WTC11 (cell line): Measurements from ENCODE around the gene LAMC1. TPM values are rescaled to one million over a fixed set of nuclear protein-coding genes. Genes with fewer than 3 reads are reported as not detected.

Experiments used
- ATAC-seq: fragments of 200-7000 bp; cut with Tn5 transposase; 2 replicates; pipeline ENCODE4 v1.10.0; 2021; ENCODE audit warnings: mild to moderate bottlenecking, moderate library complexity
- CTCF ChIA-PET: fragments of 300-600 bp; sonication (Branson Sonifier 250); formaldehyde crosslinking; loops from one replicate; lab custom pipeline; 2021; ENCODE audit warnings: antibody characterized with exemption; lab: Charles Lee
- POLR2A ChIA-PET: fragments of 350-600 bp; sonication (Branson Sonifier 250); formaldehyde crosslinking; loops from one replicate; lab custom pipeline; 2021; ENCODE audit warnings: antibody characterized with exemption; lab: Charles Lee
- DNase-seq: peaks from one replicate; pipeline ENCODE4 v3.0.0; 2021; ENCODE audit warnings: low spot score
- H3K27ac Mint-ChIP-seq: 2 replicates; pipeline ENCODE4 v1.8.0; 2021; ENCODE audit warnings: mixed read lengths
- H3K27me3 Mint-ChIP-seq: 2 replicates; pipeline ENCODE4 v1.8.0; 2021; ENCODE audit warnings: low read depth, mild to moderate bottlenecking, moderate library complexity, mixed read lengths
- H3K36me3 Mint-ChIP-seq: 2 replicates; pipeline ENCODE4 v1.8.0; 2021; ENCODE audit warnings: mixed read lengths
- H3K4me1 Mint-ChIP-seq: 2 replicates; pipeline ENCODE4 v1.8.0; 2022; ENCODE audit warnings: mixed read lengths
- H3K4me3 Mint-ChIP-seq: 2 replicates; pipeline ENCODE4 v1.8.0; 2021; ENCODE audit warnings: mild to moderate bottlenecking, moderate library complexity, mixed read lengths
- H3K9me3 Mint-ChIP-seq: 2 replicates; pipeline ENCODE4 v1.8.0; 2021; ENCODE audit warnings: mixed read lengths
- CREB1 ChIP-seq: sonication (generic); formaldehyde crosslinking; IDR thresholded peaks from 2 replicates; pipeline ENCODE4 v1.8.0; 2023; ENCODE audit warnings: mild to moderate bottlenecking, missing genetic modification reagents
- MYBL2 ChIP-seq: sonication (generic); formaldehyde crosslinking; IDR thresholded peaks from 2 replicates; pipeline ENCODE4 v1.8.1; 2023; ENCODE audit warnings: mild to moderate bottlenecking, moderate library complexity, missing genetic modification reagents
- NFYB ChIP-seq: sonication (generic); formaldehyde crosslinking; conservative IDR thresholded peaks from 2 replicates; pipeline ENCODE4 v1.8.0; 2022; ENCODE audit warnings: low read depth, missing genetic modification reagents
- PRRX2 ChIP-seq: fragments of 250-450 bp; sonication (Bioruptor Pico); IDR thresholded peaks from 2 replicates; pipeline ENCODE4 v1.8.0; 2021; ENCODE audit warnings: mild to moderate bottlenecking
- ZNF423 ChIP-seq: fragments of 250-450 bp; sonication (Bioruptor Pico); IDR thresholded peaks from 2 replicates; pipeline ENCODE4 v2.1.2; 2022; ENCODE audit warnings: mild to moderate bottlenecking, moderate library complexity
- total RNA-seq: library from RNA; stranded (reverse); gene quantifications from 3 replicates; pipeline ENCODE4 v1.2.3, GENCODE V29; 2021
- TF ChIP-seq, protein P1 (sequence below): fragments of 250-450 bp; sonication (Bioruptor Pico); IDR thresholded peaks from 2 replicates; pipeline ENCODE4 v2.1.2; 2022; ENCODE audit warnings: mild to moderate bottlenecking, moderate library complexity
- TF ChIP-seq, protein P2 (sequence below): sonication (generic); formaldehyde crosslinking; IDR thresholded peaks from 2 replicates; pipeline ENCODE4 v1.8.0; 2022; ENCODE audit warnings: mild to moderate bottlenecking, missing genetic modification reagents
- TF ChIP-seq, protein P3 (sequence below): sonication (generic); formaldehyde crosslinking; IDR thresholded peaks from 2 replicates; pipeline ENCODE4 v1.8.1; 2022; ENCODE audit warnings: missing genetic modification reagents, borderline replicate concordance
- TF ChIP-seq, protein P4 (sequence below): fragments of 250-450 bp; sonication (Bioruptor Pico); IDR thresholded peaks from 2 replicates; pipeline ENCODE4 v1.9.0; 2021; ENCODE audit warnings: mild to moderate bottlenecking
- TF ChIP-seq, protein P5 (sequence below): sonication (generic); formaldehyde crosslinking; IDR thresholded peaks from 2 replicates; pipeline ENCODE4 v1.8.1; 2022; ENCODE audit warnings: mild to moderate bottlenecking, missing genetic modification reagents, moderate library complexity, borderline replicate concordance
- TF ChIP-seq, protein P6 (sequence below): sonication (generic); formaldehyde crosslinking; conservative IDR thresholded peaks from 2 replicates; pipeline ENCODE4 v1.8.1; 2023; ENCODE audit warnings: mild to moderate bottlenecking, low read depth, missing genetic modification reagents, moderate library complexity
- TF ChIP-seq, protein P7 (sequence below): sonication (generic); formaldehyde crosslinking; IDR thresholded peaks from 2 replicates; pipeline ENCODE4 v1.8.1; 2022; ENCODE audit warnings: low read depth, missing genetic modification reagents, borderline replicate concordance

Gene LAMC1
- total RNA-seq, 1 experiment from 2014 or later, result 162 TPM

DNA sequence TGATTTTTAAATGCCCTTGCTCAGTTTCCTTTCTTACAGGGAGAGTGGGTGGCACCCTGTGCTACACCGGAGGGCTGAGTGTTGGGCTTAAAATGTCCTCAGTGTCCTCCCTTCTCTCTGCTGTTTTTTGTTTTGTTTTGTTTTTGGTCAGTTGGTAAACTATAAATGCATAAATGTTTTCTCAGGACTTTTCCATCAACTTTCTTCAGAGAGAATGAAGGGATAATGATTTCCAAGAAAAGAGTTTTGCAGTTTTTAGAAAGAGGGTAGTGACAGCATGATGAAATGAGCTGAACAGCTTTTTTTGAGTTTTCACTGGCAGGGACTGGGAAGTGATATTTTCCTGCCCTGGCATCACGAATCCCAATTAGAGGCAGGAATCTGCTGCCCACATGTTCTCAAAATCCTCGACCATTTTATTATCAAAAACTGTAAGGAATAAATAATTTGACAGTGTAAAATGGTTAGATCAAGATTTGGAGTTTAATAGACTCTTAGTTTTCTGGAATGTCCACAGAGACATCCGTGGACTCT is 15.2 kb downstream of the LAMC1 start (continued):
- TF ChIP-seq, protein P1, sequence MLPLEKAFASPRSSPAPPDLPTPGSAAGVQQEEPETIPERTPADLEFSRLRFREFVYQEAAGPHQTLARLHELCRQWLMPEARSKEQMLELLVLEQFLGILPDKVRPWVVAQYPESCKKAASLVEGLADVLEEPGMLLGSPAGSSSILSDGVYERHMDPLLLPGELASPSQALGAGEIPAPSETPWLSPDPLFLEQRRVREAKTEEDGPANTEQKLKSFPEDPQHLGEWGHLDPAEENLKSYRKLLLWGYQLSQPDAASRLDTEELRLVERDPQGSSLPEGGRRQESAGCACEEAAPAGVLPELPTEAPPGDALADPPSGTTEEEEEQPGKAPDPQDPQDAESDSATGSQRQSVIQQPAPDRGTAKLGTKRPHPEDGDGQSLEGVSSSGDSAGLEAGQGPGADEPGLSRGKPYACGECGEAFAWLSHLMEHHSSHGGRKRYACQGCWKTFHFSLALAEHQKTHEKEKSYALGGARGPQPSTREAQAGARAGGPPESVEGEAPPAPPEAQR (CRISPR knock-in tag), result no peak
- TF ChIP-seq, protein P2, sequence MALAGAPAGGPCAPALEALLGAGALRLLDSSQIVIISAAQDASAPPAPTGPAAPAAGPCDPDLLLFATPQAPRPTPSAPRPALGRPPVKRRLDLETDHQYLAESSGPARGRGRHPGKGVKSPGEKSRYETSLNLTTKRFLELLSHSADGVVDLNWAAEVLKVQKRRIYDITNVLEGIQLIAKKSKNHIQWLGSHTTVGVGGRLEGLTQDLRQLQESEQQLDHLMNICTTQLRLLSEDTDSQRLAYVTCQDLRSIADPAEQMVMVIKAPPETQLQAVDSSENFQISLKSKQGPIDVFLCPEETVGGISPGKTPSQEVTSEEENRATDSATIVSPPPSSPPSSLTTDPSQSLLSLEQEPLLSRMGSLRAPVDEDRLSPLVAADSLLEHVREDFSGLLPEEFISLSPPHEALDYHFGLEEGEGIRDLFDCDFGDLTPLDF (CRISPR knock-in tag), result no peak
- TF ChIP-seq PRRX2 (CRISPR knock-in tag), result no peak

DNA sequence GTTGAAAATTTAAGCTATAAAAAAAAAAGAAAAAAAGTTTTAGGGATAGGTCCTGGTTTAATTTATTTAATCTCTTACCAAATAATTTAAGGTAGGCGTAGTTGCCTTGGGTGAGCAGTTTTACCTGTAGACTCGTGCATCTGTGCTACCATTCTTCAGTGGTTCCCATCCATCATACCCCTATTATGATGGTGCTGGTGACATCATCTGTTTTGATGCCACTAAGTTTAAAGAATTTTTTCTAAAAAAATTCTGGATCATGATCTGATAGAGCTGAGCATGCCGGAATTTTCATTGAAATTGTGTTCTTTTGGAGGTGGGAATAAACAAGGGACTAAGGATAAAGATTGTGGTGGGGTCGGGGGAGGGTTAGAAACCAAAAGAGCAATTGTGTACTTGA is 15.7 kb downstream of the LAMC1 start:
- Mint-ChIP-seq H3K27ac (no peak overlapping the region), H3K4me1 (peaks cover 59% of the 10 kb centered on the region), H3K9me3 (no peaks in the 10 kb centered on the region), H3K4me3 (no peak overlapping the region), H3K27me3 (peaks cover 20% of the 10 kb centered on the region), H3K36me3 (no peaks in the 10 kb centered on the region)
- no peak for DNase-seq
- ChIA-PET POLR2A (no interaction called here), CTCF (no interaction called here)
- ATAC-seq, result no peak
- TF ChIP-seq, protein P3, sequence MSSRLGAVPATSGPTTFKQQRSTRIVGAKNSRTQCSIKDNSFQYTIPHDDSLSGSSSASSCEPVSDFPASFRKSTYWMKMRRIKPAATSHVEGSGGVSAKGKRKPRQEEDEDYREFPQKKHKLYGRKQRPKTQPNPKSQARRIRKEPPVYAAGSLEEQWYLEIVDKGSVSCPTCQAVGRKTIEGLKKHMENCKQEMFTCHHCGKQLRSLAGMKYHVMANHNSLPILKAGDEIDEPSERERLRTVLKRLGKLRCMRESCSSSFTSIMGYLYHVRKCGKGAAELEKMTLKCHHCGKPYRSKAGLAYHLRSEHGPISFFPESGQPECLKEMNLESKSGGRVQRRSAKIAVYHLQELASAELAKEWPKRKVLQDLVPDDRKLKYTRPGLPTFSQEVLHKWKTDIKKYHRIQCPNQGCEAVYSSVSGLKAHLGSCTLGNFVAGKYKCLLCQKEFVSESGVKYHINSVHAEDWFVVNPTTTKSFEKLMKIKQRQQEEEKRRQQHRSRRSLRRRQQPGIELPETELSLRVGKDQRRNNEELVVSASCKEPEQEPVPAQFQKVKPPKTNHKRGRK (CRISPR knock-in tag), result no peak
- TF ChIP-seq, protein P4, sequence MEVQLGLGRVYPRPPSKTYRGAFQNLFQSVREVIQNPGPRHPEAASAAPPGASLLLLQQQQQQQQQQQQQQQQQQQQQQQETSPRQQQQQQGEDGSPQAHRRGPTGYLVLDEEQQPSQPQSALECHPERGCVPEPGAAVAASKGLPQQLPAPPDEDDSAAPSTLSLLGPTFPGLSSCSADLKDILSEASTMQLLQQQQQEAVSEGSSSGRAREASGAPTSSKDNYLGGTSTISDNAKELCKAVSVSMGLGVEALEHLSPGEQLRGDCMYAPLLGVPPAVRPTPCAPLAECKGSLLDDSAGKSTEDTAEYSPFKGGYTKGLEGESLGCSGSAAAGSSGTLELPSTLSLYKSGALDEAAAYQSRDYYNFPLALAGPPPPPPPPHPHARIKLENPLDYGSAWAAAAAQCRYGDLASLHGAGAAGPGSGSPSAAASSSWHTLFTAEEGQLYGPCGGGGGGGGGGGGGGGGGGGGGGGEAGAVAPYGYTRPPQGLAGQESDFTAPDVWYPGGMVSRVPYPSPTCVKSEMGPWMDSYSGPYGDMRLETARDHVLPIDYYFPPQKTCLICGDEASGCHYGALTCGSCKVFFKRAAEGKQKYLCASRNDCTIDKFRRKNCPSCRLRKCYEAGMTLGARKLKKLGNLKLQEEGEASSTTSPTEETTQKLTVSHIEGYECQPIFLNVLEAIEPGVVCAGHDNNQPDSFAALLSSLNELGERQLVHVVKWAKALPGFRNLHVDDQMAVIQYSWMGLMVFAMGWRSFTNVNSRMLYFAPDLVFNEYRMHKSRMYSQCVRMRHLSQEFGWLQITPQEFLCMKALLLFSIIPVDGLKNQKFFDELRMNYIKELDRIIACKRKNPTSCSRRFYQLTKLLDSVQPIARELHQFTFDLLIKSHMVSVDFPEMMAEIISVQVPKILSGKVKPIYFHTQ (CRISPR knock-in tag), result no peak

DNA sequence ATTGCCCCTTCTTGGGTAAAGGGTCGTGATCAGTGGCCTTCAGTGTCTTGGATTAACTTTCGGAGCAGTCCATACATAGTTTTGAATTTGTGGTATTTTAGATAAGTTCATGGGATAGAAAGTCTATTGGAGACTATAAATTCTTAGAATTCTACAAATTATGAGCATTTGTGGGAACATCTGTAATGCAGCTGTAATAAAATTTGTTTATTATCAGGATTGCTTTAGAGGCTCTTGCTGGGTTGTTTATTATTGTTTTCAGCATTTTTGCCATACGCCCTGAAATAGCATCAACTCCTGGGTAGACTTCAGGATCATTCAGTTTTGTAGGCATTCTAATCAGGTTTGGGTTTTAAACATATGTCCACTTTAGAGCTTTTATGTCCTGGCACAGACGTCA is 16.1 kb downstream of the LAMC1 start:
- POLR2A ChIA-PET, result no interaction called here
- CTCF ChIA-PET, result no interaction called here
- no peak overlapping the region for H3K4me3 Mint-ChIP-seq
- DNase-seq (no peak), ATAC-seq (no peak)
- no peak overlapping the region for H3K27ac Mint-ChIP-seq
- H3K9me3 Mint-ChIP-seq, result no peaks in the 10 kb centered on the region
- H3K36me3 Mint-ChIP-seq, result no peaks in the 10 kb centered on the region
- peaks cover 16% of the 10 kb centered on the region for H3K27me3 Mint-ChIP-seq
- TF ChIP-seq NFYB (CRISPR knock-in tag) (no peak), ZNF423 (CRISPR knock-in tag) (no peak), MYBL2 (no peak), CREB1 (CRISPR knock-in tag) (no peak)
- TF ChIP-seq, protein P5, sequence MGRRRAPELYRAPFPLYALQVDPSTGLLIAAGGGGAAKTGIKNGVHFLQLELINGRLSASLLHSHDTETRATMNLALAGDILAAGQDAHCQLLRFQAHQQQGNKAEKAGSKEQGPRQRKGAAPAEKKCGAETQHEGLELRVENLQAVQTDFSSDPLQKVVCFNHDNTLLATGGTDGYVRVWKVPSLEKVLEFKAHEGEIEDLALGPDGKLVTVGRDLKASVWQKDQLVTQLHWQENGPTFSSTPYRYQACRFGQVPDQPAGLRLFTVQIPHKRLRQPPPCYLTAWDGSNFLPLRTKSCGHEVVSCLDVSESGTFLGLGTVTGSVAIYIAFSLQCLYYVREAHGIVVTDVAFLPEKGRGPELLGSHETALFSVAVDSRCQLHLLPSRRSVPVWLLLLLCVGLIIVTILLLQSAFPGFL (CRISPR knock-in tag), result no peak
- TF ChIP-seq, protein P6, sequence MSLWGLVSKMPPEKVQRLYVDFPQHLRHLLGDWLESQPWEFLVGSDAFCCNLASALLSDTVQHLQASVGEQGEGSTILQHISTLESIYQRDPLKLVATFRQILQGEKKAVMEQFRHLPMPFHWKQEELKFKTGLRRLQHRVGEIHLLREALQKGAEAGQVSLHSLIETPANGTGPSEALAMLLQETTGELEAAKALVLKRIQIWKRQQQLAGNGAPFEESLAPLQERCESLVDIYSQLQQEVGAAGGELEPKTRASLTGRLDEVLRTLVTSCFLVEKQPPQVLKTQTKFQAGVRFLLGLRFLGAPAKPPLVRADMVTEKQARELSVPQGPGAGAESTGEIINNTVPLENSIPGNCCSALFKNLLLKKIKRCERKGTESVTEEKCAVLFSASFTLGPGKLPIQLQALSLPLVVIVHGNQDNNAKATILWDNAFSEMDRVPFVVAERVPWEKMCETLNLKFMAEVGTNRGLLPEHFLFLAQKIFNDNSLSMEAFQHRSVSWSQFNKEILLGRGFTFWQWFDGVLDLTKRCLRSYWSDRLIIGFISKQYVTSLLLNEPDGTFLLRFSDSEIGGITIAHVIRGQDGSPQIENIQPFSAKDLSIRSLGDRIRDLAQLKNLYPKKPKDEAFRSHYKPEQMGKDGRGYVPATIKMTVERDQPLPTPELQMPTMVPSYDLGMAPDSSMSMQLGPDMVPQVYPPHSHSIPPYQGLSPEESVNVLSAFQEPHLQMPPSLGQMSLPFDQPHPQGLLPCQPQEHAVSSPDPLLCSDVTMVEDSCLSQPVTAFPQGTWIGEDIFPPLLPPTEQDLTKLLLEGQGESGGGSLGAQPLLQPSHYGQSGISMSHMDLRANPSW, result no peak
- TF ChIP-seq, protein P7, sequence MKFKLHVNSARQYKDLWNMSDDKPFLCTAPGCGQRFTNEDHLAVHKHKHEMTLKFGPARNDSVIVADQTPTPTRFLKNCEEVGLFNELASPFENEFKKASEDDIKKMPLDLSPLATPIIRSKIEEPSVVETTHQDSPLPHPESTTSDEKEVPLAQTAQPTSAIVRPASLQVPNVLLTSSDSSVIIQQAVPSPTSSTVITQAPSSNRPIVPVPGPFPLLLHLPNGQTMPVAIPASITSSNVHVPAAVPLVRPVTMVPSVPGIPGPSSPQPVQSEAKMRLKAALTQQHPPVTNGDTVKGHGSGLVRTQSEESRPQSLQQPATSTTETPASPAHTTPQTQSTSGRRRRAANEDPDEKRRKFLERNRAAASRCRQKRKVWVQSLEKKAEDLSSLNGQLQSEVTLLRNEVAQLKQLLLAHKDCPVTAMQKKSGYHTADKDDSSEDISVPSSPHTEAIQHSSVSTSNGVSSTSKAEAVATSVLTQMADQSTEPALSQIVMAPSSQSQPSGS (CRISPR knock-in tag), result no peak
- H3K4me1 Mint-ChIP-seq, result peaks cover 58% of the 10 kb centered on the region
